T follicular helper cell (primary cell): ENCODE measurements around the gene CYP2E1.
"Not testable (repeated sequence)": the region's sequence is repeated elsewhere in the genome, so short reads cannot be mapped to it uniquely, and the experiment has no call there.

Source experiments
- DNase-seq: peaks from one replicate; pipeline ENCODE4 v3.0.0-alpha.2; 2020; ENCODE audit warnings: low read depth

The CYP2E1 gene

DNA sequence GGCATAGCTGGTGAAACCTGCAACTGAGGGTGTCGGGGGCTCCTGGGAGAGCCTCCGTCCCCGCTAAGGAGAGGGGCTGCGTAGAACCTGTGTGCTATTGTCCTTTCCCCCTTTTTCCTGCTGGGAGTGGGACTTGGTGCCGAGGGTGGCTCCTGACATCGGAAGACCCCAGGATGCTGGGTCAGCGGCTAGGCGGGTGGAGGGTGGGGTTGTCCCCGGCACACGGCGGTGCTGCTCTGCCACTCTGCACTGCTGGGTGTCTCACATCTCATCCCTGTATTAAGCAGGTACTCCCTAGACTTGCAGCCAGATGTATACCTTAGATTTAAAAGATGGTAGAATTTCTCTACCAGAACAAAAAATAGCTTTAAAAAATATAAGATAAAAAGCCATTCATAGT is 44.9 kb downstream of the CYP2E1 start:
- not testable (repeated sequence) for DNase-seq

DNA sequence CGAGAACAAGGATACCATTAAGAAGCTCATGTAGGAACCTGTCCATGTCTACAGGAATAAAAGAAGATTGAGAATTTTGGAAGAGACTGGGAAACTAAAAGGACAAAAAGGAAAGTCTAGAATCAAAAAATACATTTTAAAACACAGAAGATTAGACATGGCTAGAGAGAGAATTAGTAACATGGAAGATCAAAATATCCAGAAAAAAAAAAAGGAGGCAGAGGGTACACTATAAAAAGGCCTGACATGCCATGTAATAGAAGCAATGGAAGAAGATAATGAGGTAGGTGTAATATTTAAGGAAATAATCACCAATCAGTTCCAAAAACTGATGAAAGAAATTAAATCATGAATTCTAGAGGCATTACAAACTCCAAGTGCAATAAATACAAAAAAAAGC is 46.3 kb downstream of the CYP2E1 start:
- DNase-seq = not testable (repeated sequence)

DNA sequence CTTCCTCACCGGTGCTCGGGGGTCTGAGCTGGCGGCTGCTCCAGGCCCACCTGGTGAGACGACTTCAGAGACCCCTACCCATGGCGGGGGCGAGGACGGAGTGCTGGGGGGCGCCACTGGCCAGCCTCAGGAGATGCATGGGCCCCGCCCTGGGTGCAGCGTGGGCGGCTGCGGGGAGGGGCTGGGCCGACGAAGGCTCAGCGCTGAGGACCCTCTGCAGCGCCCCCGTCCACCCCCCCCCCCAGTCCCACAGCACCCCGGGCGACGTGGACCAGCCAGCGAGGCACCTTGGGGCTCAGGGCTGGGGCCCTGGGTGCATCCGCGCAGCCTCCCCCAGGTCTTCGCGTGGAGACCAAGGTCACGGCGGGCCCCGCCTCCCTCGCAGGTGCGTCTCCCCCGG is 49.9 kb downstream of the CYP2E1 start:
- not testable (repeated sequence) for DNase-seq
